IPS-18c (cell line): ENCODE measurements around the gene TUBGCP6.
A peak's percentile ranks its signal among the peaks of the same experiment; 100 is the strongest.

Experiments used
- H3K4me3 ChIP-seq: 2 replicates; pipeline ENCODE4 v1.7.0; 2013; ENCODE audit warnings: low read depth, mild to moderate bottlenecking, low read length, moderate library complexity; ENCODE audit not compliant: insufficient read depth
- H3K9me3 ChIP-seq: one replicate; pipeline ENCODE4 v1.6.1; 2013; ENCODE audit warnings: mild to moderate bottlenecking, low read length, moderate library complexity; ENCODE audit not compliant: control insufficient read depth, insufficient read depth

The TUBGCP6 gene

DNA sequence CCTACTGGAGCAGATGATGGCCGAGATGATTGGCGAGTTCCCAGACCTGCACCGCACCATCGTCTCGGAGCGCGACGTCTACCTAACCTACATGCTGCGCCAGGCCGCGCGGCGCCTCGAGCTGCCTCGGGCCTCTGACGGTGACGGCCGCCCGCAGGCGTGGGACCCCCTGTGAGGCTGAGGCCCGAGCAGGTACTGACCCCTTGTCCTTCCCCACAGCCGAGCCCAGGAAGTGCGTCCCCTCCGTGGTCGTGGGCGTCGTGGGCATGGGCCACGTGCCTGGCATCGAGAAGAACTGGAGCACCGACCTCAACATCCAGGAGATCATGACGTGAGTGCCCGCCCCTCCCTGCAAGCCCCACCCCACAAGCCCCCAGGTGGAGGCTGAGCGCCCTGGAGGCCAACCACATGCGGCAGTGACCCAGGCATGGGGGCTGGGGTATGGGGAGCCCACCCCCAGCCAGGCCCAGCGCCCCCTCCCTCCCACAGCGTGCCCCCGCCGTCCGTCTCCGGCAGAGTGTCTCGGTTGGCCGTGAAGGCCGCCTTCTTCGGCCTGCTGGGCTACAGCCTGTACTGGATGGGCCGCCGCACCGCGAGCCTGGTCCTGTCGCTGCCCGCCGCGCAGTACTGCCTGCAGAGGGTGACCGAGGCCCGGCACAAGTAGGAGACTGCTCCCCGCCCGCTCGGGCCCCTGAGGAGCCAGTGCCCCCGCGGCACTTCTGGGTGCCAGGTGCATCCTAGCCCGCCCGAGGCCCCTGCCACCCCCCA is 46.8 kb downstream of the TUBGCP6 start:
- Histone ChIP-seq H3K4me3 (no peak overlapping the region), H3K9me3 (no peaks in the 10 kb centered on the region)

DNA sequence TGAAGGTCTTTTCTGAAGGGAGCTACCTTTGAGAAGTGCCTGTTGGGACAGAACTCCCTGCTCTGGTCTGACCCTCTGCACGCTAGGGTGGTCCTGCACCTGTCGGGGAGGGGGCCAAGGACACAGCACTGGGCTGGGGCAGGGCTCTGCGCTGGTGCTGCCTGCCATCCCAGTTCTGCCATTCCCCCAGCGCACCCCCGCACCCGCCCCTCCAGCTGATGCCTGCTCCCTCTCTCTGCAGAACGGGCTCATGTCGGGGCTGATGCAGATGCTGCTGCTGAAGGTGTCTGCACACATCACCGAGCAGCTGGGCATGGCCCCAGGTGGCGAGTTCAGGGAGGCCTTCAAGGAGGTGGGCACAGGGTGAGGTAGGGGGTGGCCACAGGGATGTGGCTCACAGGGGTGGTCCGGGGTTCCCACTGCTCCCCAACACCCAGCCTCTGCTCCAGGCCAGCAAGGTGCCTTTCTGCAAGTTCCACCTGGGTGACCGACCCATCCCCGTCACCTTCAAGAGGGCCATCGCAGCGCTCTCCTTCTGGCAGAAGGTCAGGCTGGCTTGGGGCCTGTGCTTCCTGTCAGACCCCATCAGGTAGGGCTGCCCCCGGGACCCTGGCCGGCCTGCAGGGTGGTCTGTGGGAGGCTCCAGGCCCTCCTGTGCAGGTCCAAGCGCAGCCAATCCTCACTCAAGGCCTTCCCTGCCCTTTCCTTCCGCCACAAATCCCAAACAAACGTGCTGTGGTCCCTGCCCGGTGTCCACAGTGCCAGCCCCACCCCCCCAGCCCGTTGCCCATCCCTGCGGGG is 47.6 kb downstream of the TUBGCP6 start:
- Histone ChIP-seq H3K9me3 (no peaks in the 10 kb centered on the region), H3K4me3 (no peak overlapping the region)

DNA sequence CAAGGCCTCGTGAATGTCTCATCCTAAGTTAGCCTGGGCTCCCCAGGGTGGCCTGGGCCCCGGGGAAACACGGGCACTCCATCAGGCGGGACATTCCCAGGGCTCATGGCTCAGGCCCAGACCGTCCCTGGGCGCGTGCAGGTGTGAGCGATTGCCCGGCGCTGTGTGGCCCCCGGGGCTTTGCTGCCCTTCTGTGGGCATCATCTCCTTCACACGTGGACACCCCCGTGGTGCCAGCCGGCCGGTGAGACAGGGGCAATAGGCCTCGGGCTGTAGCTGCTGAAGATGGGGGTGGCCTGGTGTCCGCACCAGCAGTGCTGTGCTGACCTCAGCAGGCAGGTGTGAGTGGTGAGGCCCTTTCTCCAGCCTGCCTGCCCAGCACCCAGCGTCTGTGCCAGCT is 48.6 kb downstream of the TUBGCP6 start:
- Histone ChIP-seq H3K9me3 (no peaks in the 10 kb centered on the region), H3K4me3 (no peak overlapping the region)

DNA sequence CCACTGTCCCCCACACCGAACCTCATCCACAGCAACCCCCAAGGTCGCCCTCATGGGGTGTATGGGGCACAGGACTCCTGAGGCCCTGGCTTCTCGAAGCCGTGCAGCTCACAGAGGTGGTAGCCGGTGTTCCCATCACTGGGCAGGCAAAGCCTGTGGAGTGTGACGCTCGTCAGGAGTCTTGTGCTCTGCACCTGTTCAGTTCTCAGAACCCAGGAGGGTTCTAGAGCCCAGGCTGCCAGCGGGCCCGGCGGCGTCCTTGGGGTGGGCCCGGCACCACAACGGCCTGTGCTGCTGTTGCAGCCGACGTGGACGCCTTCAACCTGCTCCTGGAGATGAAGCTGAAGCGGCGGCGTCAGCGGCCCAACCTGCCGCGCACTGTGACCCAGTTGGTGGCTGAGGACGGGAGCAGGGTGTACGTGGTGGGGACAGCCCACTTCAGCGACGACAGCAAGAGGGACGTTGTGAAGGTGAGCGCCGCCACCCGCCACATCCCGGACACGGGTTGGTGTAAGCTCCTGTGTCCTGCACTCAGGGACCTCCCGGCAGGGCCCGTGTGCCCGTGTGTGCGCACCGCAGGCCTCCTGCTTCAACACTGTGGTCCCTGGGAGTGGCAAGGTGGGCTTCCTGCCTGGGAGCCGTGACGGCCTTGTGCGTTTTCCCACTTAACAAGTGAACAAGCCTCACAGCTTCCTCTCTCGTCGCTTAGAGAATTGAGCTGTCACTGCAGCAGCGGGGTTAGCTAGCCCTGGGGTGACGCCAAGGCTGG is 50.6 kb downstream of the TUBGCP6 start:
- Histone ChIP-seq H3K9me3 (no peaks in the 10 kb centered on the region), H3K4me3 (no peak overlapping the region)

DNA sequence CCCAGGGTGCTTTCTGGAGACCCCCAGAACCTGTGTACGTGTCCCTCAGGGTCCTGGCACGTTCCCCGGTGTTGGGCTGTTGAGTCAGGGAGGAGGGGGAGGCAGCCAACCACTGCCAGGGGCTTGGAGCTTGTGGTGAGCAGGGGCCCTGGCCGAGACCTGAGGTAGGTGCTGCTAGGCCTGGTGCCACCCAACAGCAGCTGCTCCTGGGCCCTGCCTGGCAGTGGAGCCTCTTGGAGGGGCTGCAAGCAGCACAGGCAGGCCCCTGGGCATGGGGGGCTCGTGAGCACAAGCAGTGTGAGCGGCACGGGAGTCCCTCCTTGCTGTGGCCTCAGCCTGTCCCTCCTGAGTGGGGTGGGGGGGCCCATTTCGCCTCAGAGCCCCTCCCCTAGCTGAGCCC is 51.2 kb downstream of the TUBGCP6 start:
- Histone ChIP-seq H3K4me3 (no peak overlapping the region), H3K9me3 (no peaks in the 10 kb centered on the region)

DNA sequence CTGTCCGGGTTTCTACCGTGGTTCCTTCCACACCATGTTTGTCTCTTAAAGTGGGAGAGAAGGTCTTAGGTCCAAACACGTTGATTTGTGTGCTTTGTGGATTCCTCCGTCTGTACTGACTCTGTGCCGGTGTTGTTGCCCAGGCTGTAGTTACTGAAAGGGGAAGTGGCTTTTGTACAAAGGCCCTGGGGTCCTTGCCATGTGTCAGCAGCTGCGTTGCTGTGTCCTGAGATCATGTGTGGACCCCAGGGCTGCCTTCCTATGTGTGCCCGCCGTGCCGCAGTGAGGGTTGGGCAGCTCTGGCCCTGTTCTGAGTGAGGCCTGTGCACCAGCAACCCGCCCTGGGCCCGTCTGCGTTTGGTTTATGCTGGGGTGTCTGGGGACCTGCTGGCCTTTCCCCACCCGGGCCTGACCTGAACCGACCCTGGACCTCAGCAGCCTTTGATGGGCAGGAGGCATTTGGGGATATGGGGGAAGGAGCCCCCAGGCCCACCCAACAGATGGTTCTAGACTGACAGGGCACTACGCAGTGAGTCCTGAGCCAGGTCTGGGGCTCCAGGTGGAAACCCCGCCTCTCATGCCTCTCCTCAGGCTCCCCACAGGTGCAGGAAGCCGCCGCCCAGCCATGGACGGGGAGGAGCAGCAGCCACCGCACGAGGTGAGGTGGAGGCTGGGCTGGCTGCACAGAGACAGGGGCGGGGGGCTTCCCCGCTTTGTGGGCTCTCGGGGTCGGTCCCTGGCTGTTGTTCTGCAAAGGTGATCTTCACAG is 52.2 kb downstream of the TUBGCP6 start:
- H3K9me3 ChIP-seq, result no peaks in the 10 kb centered on the region
- H3K4me3 ChIP-seq, result no peak overlapping the region

DNA sequence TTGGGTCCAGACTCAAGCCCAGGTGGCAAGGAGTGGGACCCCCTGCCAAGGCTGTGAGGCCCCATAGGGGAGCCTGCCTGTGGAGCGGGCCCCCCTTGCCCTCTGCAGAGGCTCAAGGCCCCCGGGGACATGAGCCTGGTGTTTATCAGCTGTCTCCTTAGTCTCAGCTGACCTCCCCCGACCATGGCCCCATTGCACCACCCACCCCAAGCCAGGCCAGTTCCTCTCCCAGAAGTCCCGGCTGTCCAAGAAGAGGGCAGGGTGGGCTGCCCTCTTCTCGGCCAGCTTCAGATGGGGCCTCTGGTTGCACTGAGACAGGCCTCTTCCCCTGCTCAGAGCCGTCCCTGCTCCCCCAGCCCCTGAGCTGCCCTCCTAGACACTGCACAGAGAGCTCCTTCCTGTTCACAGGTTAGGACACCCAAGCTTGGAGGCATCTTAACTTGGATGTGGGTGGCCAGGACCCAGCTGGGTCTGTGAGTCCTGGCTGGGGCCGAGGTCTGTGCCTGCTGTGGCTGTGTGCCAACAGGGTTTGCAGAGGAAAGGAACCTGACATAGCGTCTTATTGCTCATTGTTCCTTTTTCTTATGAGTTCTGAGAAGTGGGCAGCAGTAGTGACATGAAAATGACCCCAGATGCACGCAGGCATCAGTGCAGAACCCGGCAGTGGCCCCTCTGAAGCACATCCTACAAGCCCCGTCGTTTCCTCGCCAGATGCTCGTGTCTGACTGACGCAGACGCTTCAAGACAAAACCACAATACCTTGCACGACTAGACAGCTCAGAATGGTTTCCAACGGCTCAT is 53.7 kb downstream of the TUBGCP6 start:
- Histone ChIP-seq H3K9me3 (no peaks in the 10 kb centered on the region), H3K4me3 (peak overlapping the region; percentile 49)

DNA sequence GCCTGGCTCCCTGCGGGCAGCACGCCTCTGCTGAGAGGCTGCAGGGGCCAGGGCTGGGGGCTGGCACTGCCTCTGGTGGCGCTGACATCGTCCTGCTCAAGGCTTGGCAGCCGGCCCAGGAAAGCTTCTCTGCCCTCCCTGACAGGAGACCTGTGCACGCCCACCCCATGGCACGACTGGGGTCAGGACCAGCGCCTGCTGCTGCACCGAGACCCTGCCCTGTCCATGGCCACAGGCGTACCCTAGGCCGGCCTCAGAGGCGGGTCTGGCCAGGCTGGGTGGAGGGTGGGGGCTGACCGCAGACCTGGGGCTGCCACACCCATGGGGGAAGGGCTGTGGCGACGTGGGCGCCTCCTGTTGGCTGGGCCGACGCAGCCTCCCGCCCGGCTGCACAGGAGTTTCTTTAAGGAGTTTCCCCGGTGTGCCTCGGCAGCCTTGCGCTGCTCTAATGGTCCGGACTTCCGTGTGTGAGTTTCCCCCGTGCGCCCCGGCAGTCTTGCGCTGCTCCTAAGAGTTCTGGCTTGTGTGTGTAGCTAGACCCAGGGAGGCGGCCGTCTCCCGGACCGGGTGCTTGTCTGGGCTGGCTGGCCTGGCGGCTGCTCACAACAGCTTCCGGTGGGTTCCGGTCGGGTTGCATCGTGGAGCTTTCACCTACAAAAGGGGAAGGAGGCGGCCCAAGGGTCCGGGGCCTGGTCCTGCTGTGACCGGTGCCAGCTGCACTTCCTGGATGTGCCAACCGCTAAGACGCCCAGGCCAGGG is 54.5 kb downstream of the TUBGCP6 start:
- no peaks in the 10 kb centered on the region for H3K9me3 ChIP-seq
- peak overlapping the region; percentile 49 for H3K4me3 ChIP-seq

DNA sequence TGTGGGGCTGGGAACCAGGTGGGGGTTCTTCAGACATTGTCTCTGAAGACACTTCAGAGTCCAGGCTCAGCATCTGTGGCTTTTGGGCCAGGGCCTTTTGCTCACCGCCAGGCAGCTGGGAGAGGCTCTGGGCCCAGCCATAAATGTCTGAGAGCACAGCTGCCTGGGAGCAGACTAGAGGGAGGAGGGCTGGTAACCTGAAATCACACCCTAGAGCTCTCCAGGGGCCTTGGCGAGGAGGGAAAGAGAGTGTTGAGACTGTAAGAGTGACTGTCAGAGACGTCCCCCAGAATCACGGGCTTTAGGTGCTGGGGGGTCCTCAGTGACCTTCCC is 55.0 kb downstream of the TUBGCP6 start:
- Histone ChIP-seq H3K9me3 (no peaks in the 10 kb centered on the region), H3K4me3 (peak overlapping the region; percentile 49; the same call in 1 of the 2 replicates)

DNA sequence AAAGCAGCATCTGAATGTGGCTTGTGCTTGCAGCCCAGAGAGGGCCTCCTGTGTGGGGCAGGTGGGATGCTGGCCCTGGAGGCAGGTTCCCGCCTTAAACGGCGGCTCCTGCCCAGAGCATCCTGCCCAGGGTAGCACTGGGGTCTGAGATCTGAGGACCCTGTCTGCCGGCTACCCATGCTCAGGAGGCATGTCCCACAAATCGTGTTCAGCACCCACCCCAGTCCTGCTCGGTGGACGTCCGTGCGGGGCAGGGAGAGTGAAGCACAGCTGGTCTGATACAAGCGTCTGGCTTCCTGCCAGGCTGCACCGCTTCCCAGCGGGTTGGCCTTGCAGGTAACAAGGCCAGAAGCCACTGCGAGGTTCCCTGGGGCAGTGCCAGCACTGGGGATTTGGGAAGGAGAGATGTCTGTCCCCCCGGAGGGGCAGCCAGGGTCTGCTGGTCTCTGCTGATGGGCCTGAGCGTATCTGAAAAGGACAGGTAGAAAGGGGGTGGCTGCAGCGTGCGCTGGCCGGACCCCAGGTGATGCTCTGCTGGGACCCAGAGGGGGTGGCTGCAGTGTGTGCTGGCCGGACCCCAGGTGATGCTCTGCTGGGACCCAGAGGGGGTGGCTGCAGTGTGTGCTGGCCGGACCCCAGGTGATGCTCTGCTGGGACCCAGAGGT is 55.5 kb downstream of the TUBGCP6 start:
- Histone ChIP-seq H3K4me3 (no peak overlapping the region), H3K9me3 (no peaks in the 10 kb centered on the region)

DNA sequence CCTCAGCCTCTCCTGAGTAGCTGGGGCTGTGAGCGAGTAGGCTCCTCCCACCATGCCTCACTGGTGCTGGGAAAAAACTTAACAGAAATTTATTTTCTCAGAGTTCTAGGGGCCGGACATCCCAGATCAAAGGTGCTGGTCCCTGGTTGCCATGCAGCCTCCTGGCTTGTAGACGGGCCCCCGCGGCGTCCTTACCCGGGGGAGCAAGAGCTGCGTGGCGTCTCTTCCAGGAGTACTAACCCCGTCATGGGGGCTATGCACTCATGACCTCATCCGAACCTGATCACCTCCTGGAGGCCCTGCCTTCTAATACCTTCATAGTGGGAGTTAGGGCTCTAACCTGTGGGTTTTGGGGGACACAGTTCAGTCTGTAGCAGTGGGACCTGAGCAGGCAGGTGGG is 56.5 kb downstream of the TUBGCP6 start:
- Histone ChIP-seq H3K4me3 (no peak overlapping the region), H3K9me3 (no peaks in the 10 kb centered on the region)

DNA sequence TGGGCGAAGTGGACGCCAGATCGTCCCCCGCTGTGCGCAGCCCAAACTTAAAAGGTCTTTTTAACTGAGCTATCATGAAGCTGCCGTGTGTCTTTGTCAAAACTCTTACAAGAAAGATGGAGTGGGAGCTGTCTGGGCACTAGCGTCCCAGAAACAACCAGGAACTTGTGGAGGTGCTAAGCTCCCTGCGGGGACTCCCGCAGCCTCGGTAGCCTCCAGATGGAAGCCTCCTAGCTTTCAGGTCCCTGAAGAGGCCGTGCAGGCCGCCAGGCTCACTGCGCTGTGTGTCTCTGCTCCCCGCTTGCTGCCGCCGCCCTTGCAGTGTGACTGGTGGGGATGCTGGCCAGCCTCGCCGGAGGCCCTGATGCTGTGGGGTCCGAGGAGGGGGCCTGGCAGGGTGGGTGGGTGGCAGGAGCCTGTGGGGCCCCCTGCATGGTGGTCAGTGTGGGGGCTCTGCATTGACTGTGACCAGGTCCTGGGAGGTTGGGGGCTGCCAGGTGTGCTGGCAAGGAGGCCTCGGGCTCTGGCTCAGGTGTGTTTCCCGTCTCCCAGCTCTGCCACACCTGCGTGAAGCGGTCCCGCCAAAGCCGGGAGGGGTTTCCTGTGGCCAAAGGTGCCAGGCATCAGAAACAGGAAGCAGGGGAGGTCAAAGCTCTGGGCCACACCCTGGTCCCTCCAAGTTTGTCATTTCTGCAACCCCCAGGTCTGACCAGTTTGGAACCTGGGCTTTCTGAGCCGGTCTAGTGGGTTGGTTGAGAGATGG is 57.9 kb downstream of the TUBGCP6 start:
- Histone ChIP-seq H3K9me3 (no peaks in the 10 kb centered on the region), H3K4me3 (peak overlapping the region; percentile 66)

DNA sequence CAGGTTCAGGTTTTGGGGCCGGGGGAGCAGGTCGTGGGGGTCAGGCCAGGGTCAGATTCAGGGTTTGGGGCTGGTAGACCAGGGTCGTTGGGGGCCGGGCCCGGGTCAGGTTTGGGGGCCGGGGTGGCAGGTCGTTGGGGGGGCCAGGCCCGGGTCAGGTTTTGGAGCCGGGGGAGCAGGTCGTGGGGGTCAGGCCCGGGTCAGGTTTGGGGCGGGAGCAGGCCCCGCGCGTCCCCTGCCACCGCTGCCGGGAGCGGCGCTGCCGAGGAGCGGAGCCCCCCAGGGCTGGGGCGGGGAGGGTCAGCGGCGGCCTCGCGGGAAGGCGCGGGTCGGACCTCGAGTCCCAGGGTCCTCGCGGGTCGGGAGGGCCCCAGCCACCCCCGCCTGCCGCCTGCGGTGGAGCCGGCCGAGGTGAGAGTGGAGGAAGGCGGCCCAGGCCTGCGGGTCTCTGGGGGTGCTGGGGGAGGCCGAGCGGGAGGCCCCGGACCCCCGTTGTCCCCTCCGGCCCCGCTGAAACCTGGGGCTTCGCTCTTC is 58.6 kb downstream of the TUBGCP6 start:
- peak overlapping the region; percentile 66 for H3K4me3 ChIP-seq
- H3K9me3 ChIP-seq, result no peaks in the 10 kb centered on the region

DNA sequence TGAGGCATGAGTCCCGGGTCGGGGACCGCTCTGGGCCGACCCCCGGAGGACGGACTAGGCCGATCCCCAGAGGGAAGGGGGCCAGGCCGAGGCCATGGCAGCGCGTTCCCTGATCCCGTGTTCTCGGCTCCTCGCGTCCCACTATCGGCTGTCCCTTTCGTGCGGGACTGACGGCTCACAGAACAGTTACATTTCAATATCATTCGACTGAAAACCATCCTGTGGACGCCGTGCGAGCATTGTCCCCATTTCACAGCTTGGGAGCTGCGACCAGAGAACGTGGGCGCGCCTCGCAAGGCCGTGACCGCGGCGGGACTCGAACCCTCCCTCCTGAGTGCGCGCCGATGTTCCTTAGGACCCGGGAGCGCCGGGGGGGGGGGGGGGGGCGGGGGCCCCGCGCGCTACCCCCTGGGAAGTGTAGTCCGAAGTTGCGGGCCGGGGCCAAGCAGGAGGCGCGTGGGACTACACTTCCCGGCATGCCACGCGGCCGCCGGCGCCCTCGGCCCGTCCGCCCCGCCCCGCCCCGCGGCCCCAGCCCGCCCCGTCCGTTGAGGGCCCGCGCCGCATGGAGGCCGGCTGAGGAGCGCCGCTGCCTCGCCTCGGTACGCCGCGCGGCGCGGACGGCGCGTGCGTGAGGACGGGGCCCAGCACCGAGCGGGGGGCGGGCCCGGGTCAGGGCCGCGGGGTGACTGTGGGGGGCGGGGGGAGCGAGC is 59.3 kb downstream of the TUBGCP6 start, which contains the start of gene TRABD:
TSS of gene TRABD (plus strand) at position 539 of the 713 bp plus-strand sequence. CDS start 7,148 bp downstream, outside the sequence.
- peak within 1 kb of the TSS; percentile 66 for H3K4me3 ChIP-seq
- H3K9me3 ChIP-seq, result no peaks in the 10 kb centered on the region
